Measurements from ENCODE around the gene METTL3. TPM values are rescaled to one million over a fixed set of nuclear protein-coding genes. Genes with fewer than 3 reads are reported as not detected.

METTL3 gene
- total and polyA plus RNA-seq, 2 of the 13 experiments (the other 11 are each of a cell fraction or from before 2014, with no cell fraction given), result 123 to 130 TPM

GRCh38 chr14:21526672-21527317 is 15.7 kb upstream of the METTL3 start (continued):
- TF ChIP-seq ZNF672 (CRISPR knock-in tag; IDR thresholded peaks at IDR 0.05), result no peak

- H3K4me1 ChIP-seq (ENCODE audit: insufficient read depth, low read length), result peaks cover 40% of the 10 kb centered on the region
- DNase-seq (ENCODE audit: low spot score), result peak; percentile 79
- 19% methylated on average over 43 of the region's 43 CpGs for WGBS (ENCODE audit: low lambda C conversion rate)
- ChIA-PET CTCF (ENCODE audit: low intra/inter-chr PET ratio, low total read pairs) (no interaction called here), POLR2A (interaction anchor here (0.8 to 10.8 kb wide), 16 partner anchors 9 to 142 kb away, joined by 3 to 173 read pairs (median 5); partner anchors contain the start of genes CHD8, METTL3 and SUPT16H)
- H3K9me3 ChIP-seq (ENCODE audit: low read length), result no peaks in the 10 kb centered on the region
- in situ Hi-C loops (cut with HindIII; ENCODE audit: extremely low pct_ligation_motif_present, low pct_unique_long_range_greater_than_20kb), result no loop called here
- ATAC-seq, result peak; percentile 84
- H4K20me1 ChIP-seq (ENCODE audit: insufficient read depth, low read length), result no peaks in the 10 kb centered on the region
- H3K4me3 ChIP-seq (replicated peaks in 1 of 3; ENCODE audit: insufficient read depth in 1 of 3, low read depth in 2 of 3, low read length in 3 of 3), result peak within 1 kb of the TSS; percentile 77 to 83 (median 78)
- H3K9ac ChIP-seq (ENCODE audit: insufficient read depth, low read depth, low read length), result peak within 1 kb of the TSS; percentile 80
- H3K27ac ChIP-seq (ENCODE audit: extremely low read length, insufficient read depth, low read length), result peak within 1 kb of the TSS; percentile 69
- FAIRE-seq, result no peak
- no peaks in the 10 kb centered on the region for H3K79me2 ChIP-seq (ENCODE audit: insufficient read depth, low read length)
- no peaks in the 10 kb centered on the region for H3K27me3 ChIP-seq (ENCODE audit: control insufficient read depth in 1 of 2, insufficient read depth in 2 of 2, low read length in 2 of 2)
- intact Hi-C loops (cut with micrococcal nuclease; ENCODE audit: unreplicated experiment), result loop anchor here (1.0 kb wide), 2 partner anchors 15 to 31 kb away; partner anchors contain the start of gene METTL3
- peak within 1 kb of the TSS; percentile 82 for H3K4me2 ChIP-seq (ENCODE audit: low read depth, low read length)
- no peaks in the 10 kb centered on the region for H3K36me3 ChIP-seq (replicated peaks in 1 of 2; ENCODE audit: control insufficient read depth in 1 of 2, insufficient read depth in 2 of 2, low read length in 2 of 2)
- BruUV-seq (replicated peaks), result no TSS peak
- H2AFZ ChIP-seq (ENCODE audit: low read length), result peak within 1 kb of the TSS; percentile 89
- peak; percentile 32; the same call in 1 of the 2 replicates for TF ChIP-seq BORCS8-MEF2B (CRISPR knock-in tag; IDR thresholded peaks at IDR 0.05)
- peak; percentile 63; the same call in 1 of the 2 replicates for TF ChIP-seq ZNF616 (CRISPR knock-in tag; IDR thresholded peaks at IDR 0.05; ENCODE audit: low read depth)
- TF ChIP-seq ZNF350 (CRISPR knock-in tag; IDR thresholded peaks at IDR 0.05; ENCODE audit: borderline replicate concordance, low read depth), result peak; percentile 18; the same call in 1 of the 2 replicates
- TF ChIP-seq ZNF333 (CRISPR knock-in tag; IDR thresholded peaks at IDR 0.05; ENCODE audit: borderline replicate concordance), result peak; percentile 45; the same call in 1 of the 2 replicates
- peak; percentile 93 for TF ChIP-seq ZBTB7B (CRISPR knock-in tag; IDR thresholded peaks at IDR 0.05)
- TF ChIP-seq MEIS1 (CRISPR knock-in tag; IDR thresholded peaks at IDR 0.05; ENCODE audit: borderline replicate concordance), result peak; percentile 59; the same call in 1 of the 2 replicates
- TF ChIP-seq HOXA3 (CRISPR knock-in tag; IDR thresholded peaks at IDR 0.05), result peak; percentile 74; the same call in 1 of the 2 replicates
- TF ChIP-seq FOXP4 (CRISPR knock-in tag; IDR thresholded peaks at IDR 0.05), result peak; percentile 56; the same call in 1 of the 2 replicates
- TF ChIP-seq KAT8 (CRISPR knock-in tag; IDR thresholded peaks at IDR 0.05), result peak; percentile 29; the same call in 1 of the 2 replicates
- peak; percentile 20; the same call in 1 of the 2 replicates for TF ChIP-seq ZSCAN9 (CRISPR knock-in tag; IDR thresholded peaks at IDR 0.05; ENCODE audit: borderline replicate concordance)
- TF ChIP-seq AHDC1 (CRISPR knock-in tag; IDR thresholded peaks at IDR 0.05; ENCODE audit: borderline replicate concordance), result 0 out of 2 replicates have a peak, but pooled peaks have one; percentile 29
- TF ChIP-seq TRIM24 (CRISPR knock-in tag; IDR thresholded peaks at IDR 0.05), result no peak
- no peak for TF ChIP-seq ZNF678 (CRISPR knock-in tag; IDR thresholded peaks at IDR 0.05)
These were observed 15.0 kb upstream of the METTL3 start, which contains the start of gene SALL2 for GRCh38 chr14:21525962-21526671. TSS of gene SALL2 (minus strand) at chr14:21526346. CDS start at chr14:21526127, 219 bp downstream.
